ENCODE data around the gene SYF2. TPM values are rescaled to one million over a fixed set of nuclear protein-coding genes. Genes with fewer than 3 reads are reported as not detected.

SYF2 gene
- total and polyA plus RNA-seq, 2 donors (not counting 3 experiments of a cell fraction or from before 2014, with no cell fraction given) = 9.3 to 38.0 TPM

DNA sequence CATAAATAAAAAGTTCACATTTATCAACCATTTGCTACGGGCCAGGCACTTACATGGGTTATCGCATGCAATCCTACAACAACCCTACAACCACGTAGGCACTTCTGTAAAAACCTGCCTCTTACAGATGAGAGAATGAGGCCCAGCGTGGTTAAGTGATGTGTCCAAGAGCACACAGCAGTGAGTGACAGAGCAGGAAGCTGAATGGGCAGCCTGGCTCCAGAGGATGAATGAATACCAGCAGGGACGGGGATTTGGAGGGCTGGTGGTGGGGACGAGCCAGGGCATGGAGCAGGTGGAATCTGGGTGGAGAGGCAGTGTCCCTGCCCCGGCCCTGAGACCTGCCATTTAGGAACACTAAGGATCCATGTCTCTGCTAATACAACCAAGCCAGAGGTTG lies 35.5 kb downstream of the SYF2 start:
- no peak overlapping the region for H3K9ac ChIP-seq (replicated peaks; ENCODE audit: extremely low read depth, insufficient read depth, low read length)
- H3K4me2 ChIP-seq (ENCODE audit: insufficient read depth, low read length) = no peak overlapping the region
- no peak overlapping the region for H3K4me3 ChIP-seq (replicated peaks in 1 of 3; ENCODE audit: insufficient read depth in 1 of 3, low read depth in 1 of 3, low read length in 3 of 3)
- no peak overlapping the region for H2AFZ ChIP-seq (ENCODE audit: low read depth, low read length)
- CTCF ChIA-PET = interaction anchor here (1.0 to 1.7 kb wide), 2 partner anchors 11 to 160 kb away, joined by 3 to 4 read pairs; no protein-coding TSS in a partner anchor
- POLR2A ChIA-PET = no interaction called here
- no peaks in the 10 kb centered on the region for H3K79me2 ChIP-seq (ENCODE audit: control insufficient read depth, insufficient read depth, low read length)
- H3K4me1 ChIP-seq (ENCODE audit: control insufficient read depth, extremely low read depth, insufficient read depth, low read length) = no peaks in the 10 kb centered on the region
- DNase-seq (ENCODE audit: low read depth, low spot score) (no peak), FAIRE-seq (no peak)
- TF ChIP-seq POLR2AphosphoS5 (IDR thresholded peaks at IDR 0.05; ENCODE audit: insufficient read depth, low read depth, low read length) = no peak
- TF ChIP-seq CTCF (IDR thresholded peaks at IDR 0.05; ENCODE audit: extremely low read depth in 1 of 2, insufficient read depth in 1 of 2, low read depth in 1 of 2, low read length in 2 of 2) = no peak
- TF ChIP-seq POLR2A (IDR thresholded peaks at IDR 0.05; ENCODE audit: low read depth, low read length) = no peak
- no peak for TF ChIP-seq JUN (IDR thresholded peaks at IDR 0.05; ENCODE audit: borderline replicate concordance, insufficient read depth, insufficient read length, low read depth)
- TF ChIP-seq GATA2 (IDR thresholded peaks at IDR 0.05; ENCODE audit: insufficient read depth, insufficient read length, low read depth, low read length) = no peak
- TF ChIP-seq FOS (IDR thresholded peaks at IDR 0.05; ENCODE audit: borderline replicate concordance, insufficient read depth, low read length) = no peak
- no peak for TF ChIP-seq EZH2 (IDR thresholded peaks at IDR 0.05; ENCODE audit: borderline replicate concordance, low read depth, low read length, severe bottlenecking)
- TF ChIP-seq, protein P1, sequence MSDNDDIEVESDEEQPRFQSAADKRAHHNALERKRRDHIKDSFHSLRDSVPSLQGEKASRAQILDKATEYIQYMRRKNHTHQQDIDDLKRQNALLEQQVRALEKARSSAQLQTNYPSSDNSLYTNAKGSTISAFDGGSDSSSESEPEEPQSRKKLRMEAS (IDR thresholded peaks at IDR 0.05; ENCODE audit: insufficient read depth, insufficient read length) = no peak
- H3K9me3 ChIP-seq (replicated peaks; ENCODE audit: control insufficient read depth, insufficient read depth, low read length) = no peaks in the 10 kb centered on the region
- BruUV-seq (replicated peaks) = no TSS peak
- no peaks in the 10 kb centered on the region for H3K9me1 ChIP-seq (replicated peaks; ENCODE audit: control insufficient read depth, extremely low read depth, insufficient read depth, low read length)
- no peaks in the 10 kb centered on the region for H3K36me3 ChIP-seq (ENCODE audit: control insufficient read depth in 2 of 2, extremely low read depth in 1 of 2, insufficient read depth in 2 of 2, low read length in 2 of 2)
- H3K27me3 ChIP-seq (ENCODE audit: control insufficient read depth in 2 of 2, insufficient read depth in 2 of 2, low read length in 2 of 2) = peaks cover 7 to 8% of the 10 kb centered on the region in 2 experiments
- dilution Hi-C loops (cut with MboI; ENCODE audit: extremely low pct_ligation_motif_present, low sequenced_read_pairs) (no loop called here), intact Hi-C loops (cut with micrococcal nuclease) (no loop called here)
- no peaks in the 10 kb centered on the region for H4K20me1 ChIP-seq (replicated peaks; ENCODE audit: control insufficient read depth, extremely low read depth, insufficient read depth, low read length)
- no peak overlapping the region for H3K27ac ChIP-seq (ENCODE audit: insufficient read depth, low read depth, low read length)
